IPS-18c (cell line): ENCODE measurements around the gene ARHGEF2.

ENCODE experiments used
- H3K4me3 ChIP-seq: 2 replicates; pipeline ENCODE4 v1.7.0; 2013; ENCODE audit warnings: low read depth, mild to moderate bottlenecking, low read length, moderate library complexity; ENCODE audit not compliant: insufficient read depth
- H3K9me3 ChIP-seq: one replicate; pipeline ENCODE4 v1.6.1; 2013; ENCODE audit warnings: mild to moderate bottlenecking, low read length, moderate library complexity; ENCODE audit not compliant: control insufficient read depth, insufficient read depth

ARHGEF2 gene

DNA sequence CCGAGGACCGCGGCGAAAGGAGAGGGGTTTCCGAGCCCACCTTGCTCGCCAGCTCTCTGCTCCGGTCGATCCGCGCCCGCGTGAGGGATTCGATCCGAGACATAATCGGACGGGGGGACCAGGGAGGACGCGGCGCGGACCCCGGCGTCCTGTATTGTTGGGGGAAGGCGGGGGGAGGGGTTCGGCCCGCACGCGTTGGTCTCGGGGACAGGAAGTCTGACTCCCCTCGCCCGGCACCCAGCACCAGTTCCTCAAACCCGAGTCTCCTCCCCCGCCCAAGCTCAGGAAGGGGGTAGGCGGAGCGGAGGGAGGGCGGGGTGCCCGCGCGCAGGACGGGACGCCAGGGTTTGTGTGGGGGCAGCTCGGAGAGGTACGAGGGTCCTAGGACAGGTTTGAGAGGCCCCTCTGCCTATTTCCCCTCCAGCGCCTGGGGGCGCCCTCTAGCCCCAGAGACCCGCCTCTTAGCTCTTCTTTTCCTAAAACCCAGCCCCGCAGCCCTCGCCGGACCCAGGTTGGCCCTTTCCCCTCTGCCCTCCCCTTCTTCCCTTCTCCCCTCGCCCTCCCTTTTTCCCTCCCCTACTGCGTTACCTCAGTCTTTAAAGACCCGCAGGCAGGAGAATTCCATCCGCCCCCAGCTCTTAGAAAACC is at the start of gene ARHGEF2:
TSS of gene ARHGEF2 (minus strand) at position 223 of the 648 bp plus-strand sequence. CDS start at position 103, 120 bp downstream.
- H3K9me3 ChIP-seq, result no peaks in the 10 kb centered on the region
- peak within 1 kb of the TSS; percentile 94 for H3K4me3 ChIP-seq

- H3K4me3 ChIP-seq, result no peak overlapping the region
- H3K9me3 ChIP-seq, result no peaks in the 10 kb centered on the region
These were observed 48.2 kb upstream of the ARHGEF2 start for GRCh38 chr1:156026588-156026987.

GRCh38 chr1:156025876-156026275 is 47.5 kb upstream of the ARHGEF2 start:
- Histone ChIP-seq H3K9me3 (no peaks in the 10 kb centered on the region), H3K4me3 (no peak overlapping the region)

DNA sequence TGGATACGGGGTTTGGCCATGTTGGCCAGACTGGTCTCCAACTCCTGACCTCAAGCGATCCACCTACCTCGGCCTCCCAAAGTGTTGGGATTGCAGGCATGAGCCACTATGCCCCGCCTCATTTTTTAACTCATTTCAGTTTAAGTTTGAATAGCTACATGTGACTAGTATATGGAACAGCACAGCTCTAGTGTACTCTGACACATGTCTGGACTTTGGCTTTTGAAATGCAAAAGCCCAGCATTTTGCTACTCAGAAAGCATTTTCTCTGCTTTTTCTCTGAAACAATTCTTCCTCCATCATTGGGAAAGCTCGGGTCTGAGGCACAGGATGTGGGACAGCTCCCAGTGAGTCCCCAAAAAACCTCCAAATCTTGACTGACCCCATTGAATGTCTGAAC is 46.5 kb upstream of the ARHGEF2 start:
- no peaks in the 10 kb centered on the region for H3K9me3 ChIP-seq
- no peak overlapping the region for H3K4me3 ChIP-seq

- Histone ChIP-seq H3K9me3 (no peaks in the 10 kb centered on the region), H3K4me3 (no peak overlapping the region)
These were observed 43.6 kb upstream of the ARHGEF2 start for GRCh38 chr1:156021954-156022353.

DNA sequence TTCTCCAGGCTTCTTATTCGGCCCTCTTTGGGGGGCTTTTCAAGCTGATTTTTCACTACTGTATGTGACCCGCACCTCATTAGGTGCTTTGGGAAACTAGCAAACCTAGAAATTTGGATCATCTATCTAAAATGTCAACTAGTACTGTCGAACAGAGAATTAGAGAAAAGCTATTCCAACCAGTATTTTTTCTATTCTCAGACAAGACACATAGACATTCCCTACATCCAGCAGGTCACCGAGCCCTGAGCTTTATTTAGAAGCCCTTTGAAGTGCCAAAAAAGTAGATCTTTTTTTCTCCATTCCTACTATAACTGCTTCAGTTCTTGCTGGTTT is 42.7 kb upstream of the ARHGEF2 start:
- Histone ChIP-seq H3K4me3 (peak overlapping the region; percentile 75), H3K9me3 (no peaks in the 10 kb centered on the region)

DNA sequence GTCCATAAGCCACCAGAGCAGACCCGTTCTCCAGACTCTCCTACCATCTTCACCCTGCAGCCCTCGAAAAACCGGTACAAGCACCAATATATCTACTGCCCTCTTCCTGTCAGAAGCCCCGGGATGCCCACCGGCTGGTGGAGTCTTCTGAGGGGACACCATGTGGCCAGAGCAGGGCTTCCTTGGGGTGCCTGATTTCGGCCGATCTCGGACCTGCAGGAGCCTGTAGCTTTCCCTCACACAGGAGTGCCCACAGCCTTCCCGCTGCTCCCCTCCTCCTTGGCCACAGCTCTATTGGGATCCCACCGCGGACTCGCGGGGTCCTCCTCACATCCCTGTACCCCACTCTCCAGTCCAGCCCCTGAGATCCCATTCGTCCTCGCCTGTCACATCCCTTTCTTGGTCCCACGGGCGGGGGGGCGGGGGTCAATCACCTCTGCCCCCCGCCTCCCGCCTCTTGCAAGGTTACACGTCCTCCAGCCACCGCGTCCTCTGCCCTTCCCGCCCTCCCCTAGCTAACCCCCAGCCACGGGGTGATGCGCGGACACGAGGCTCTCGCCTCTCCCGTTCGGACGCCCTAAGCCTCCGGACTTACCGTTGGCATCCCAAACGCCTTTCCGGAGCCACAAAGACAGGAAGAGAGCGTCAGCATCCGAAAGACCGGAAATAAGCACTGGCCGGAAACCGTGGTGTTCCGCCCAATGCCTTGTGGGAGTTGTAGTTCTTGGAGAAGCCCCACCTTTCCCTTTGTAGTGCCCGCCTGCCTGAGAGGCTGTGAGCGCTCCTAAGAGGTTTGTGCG is 42.1 kb upstream of the ARHGEF2 start, which contains the start of gene SSR2:
TSS of gene SSR2 (minus strand) at position 659 of the 800 bp plus-strand sequence. CDS start 784 bp downstream, outside the sequence.
- H3K9me3 ChIP-seq, result no peaks in the 10 kb centered on the region
- H3K4me3 ChIP-seq, result peak within 1 kb of the TSS; percentile 75

GRCh38 chr1:156019946-156020292 is 41.6 kb upstream of the ARHGEF2 start:
- no peaks in the 10 kb centered on the region for H3K9me3 ChIP-seq
- peak overlapping the region; percentile 75 for H3K4me3 ChIP-seq

GRCh38 chr1:156014829-156015228 is 36.5 kb upstream of the ARHGEF2 start:
- H3K4me3 ChIP-seq, result no peak overlapping the region

DNA sequence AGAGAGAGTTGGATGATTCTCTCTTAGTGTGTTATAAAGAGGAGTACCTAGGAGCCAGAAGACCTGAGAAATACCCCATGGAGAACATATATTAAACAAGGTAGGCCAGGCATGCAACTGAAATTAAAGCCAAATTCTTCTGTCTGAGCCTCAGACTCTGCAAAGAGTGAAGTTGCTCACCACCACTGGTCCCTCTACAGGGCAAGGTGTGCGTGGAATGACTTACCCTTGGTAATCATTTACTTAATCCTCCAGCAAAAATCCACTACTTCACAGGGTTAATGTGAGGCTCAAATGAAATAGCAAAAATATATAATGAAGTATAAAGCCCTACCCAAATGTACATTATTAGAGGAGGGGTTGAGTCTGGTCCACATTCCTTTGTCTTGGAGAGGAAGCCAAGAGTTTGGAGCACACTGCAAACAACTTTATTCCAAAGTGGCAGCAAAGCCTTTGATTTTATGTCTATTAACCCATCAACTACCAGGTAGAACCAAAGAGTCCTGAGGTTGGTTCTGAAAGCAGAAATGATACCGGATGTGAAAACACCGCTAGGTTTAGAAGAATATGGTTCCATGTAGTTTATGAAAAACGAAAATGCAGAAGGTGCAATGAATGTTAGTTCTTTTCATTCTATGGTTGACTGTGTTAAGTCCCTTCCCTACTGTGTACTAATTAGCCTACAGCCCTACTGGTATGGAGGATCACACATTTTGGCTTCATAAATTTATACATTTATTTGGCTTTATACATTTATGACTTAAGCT is 33.9 kb upstream of the ARHGEF2 start:
- Histone ChIP-seq H3K4me3 (no peak overlapping the region), H3K9me3 (no peaks in the 10 kb centered on the region)

More at GRCh38 chr1:156014829-156015228, 36.5 kb upstream of the ARHGEF2 start:
- H3K9me3 ChIP-seq, result no peaks in the 10 kb centered on the region

- Histone ChIP-seq H3K9me3 (no peaks in the 10 kb centered on the region), H3K4me3 (no peak overlapping the region)
These were observed 31.1 kb upstream of the ARHGEF2 start for GRCh38 chr1:156009404-156009803.

DNA sequence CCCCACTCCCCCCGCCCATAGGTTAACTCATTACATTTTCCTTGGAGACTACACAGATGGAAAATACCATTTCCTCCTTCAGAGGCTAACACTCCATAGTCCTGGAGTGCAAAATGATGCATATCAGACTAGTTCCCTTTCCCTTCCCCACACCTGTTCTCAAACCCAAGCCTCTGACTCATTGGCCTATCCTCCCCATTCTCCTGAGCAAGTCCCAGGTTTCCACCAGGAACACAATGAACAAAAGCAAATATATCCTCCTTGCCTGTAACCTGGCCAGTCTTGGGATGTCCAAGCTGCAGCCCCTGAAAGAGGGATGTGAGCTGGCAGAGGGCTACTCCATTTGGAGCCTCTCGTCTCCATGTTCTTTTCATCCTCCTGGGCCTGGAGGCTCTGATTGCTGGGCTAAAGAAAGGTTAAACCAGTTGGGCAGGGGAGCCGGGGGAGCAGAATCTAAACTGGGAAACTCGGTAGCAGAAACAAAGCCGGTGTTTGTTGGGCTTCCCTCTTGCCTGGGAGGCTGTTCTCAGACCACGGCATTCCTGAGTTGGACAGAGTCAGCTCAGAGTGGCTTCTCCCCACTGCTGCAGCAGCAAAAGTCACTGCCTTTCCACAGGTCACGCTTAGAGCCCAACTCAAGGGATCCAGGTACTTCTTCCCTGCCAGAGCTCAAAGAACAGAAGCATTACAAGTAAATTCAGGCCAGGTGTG is 28.5 kb upstream of the ARHGEF2 start:
- no peak overlapping the region for H3K4me3 ChIP-seq
- H3K9me3 ChIP-seq, result no peaks in the 10 kb centered on the region

DNA sequence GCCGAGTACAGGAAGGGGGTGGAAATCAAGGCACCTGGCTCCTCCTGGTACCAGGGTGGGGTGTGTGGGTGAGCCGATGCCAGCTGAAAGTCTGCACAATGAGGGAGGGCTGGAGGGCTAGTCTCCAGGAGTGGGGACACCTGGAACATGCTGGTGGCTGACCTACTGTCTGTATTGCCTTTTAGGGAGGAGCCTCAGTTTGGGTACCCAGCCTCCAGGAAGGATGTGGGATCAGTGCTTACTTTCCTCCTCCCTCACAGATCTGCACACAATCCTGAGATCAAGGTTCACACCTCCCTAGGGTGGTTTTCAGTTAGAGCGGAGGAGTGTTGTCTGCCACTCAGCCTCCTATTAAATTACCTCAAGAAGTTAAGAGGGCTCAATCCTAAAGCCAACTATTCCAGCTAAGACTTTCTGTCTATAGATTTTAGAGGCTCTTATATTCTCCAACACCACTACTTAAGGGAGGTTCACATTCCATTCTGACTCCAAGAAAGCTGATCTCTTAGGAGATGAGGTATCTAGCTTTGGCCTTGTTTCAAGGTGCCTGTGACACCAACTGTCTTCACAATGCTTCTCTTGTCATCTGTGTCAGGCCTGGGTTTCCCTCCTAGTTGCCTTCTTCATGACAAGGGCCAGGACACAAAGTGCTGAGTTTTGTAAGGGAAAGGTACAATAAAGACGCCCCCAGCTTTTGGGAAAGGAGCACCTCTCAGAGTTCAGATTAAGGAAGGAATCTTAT is 26.7 kb upstream of the ARHGEF2 start:
- Histone ChIP-seq H3K4me3 (no peak overlapping the region), H3K9me3 (no peaks in the 10 kb centered on the region)

DNA sequence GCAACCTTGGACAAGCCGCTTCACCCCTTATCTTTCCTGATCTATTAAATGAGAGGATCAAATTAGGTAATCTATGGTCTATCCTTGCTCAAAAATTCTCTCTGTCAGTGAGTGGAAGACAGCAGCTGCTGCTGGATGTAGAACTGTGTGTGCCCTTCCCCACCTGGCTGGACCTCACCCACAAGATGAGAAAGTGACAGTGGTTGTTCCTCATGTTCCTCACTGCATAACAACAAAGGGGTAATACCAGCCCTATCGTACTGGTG is 25.5 kb upstream of the ARHGEF2 start:
- H3K4me3 ChIP-seq, result no peak overlapping the region
- no peaks in the 10 kb centered on the region for H3K9me3 ChIP-seq

- no peak overlapping the region for H3K4me3 ChIP-seq
- H3K9me3 ChIP-seq, result no peaks in the 10 kb centered on the region
These were observed 24.0 kb upstream of the ARHGEF2 start for GRCh38 chr1:156002188-156002911.

- Histone ChIP-seq H3K9me3 (no peaks in the 10 kb centered on the region), H3K4me3 (no peak overlapping the region)
These were observed 23.4 kb upstream of the ARHGEF2 start for GRCh38 chr1:156001662-156002171.
